Uterine smooth muscle cell (primary cell): ENCODE results near the gene RAD54L2. TPM values are rescaled to one million over a fixed set of nuclear protein-coding genes. Genes with fewer than 3 reads are reported as not detected.

ENCODE experiments used
- total RNA-seq: library from RNA; depleted of rRNA; stranded (reverse); fragments of >200 nt; gene quantifications from 2 replicates; pipeline ENCODE4 v1.2.3, GENCODE V29; 2014

The RAD54L2 gene
- 14.9 and 17.5 TPM in 2 replicates for total RNA-seq

GRCh38 chr3:51538459-51539290 is at the start of gene RAD54L2:
Gene RAD54L2 (plus strand): TSS chr3:51538719. CDS start chr3:51590421, 51,702 bp downstream.

Other genes starting within 250 kb of the RAD54L2 start
- gene MANF, start 153.4 kb upstream of the RAD54L2 start, total RNA-seq = 200 and 285 TPM in 2 replicates
- 35.7 and 41.9 TPM in 2 replicates for gene RBM15B, start 147.4 kb upstream of the RAD54L2 start, total RNA-seq
- gene DCAF1, start 38.7 kb upstream of the RAD54L2 start, total RNA-seq = 19.0 and 22.6 TPM in 2 replicates
- 41.4 and 52.7 TPM in 2 replicates for gene TEX264, start 132.5 kb downstream of the RAD54L2 start, total RNA-seq
- gene GRM2, start 168.3 kb downstream of the RAD54L2 start, total RNA-seq = under 0.01 TPM in 2 replicates
- not detected in 2 replicates for gene IQCF6, start 240.5 kb downstream of the RAD54L2 start, total RNA-seq